HCT116 (cell line): ENCODE data around the gene SH2D2A. TPM values are rescaled to one million over a fixed set of nuclear protein-coding genes. Genes with fewer than 3 reads are reported as not detected.

Experiments
- ATAC-seq: fragments of 200-7000 bp; cut with Tn5 transposase; 2 replicates; pipeline ENCODE4 v1.9.1; 2020; ENCODE audit warnings: mild to moderate bottlenecking, moderate library complexity
- BruUV-seq: library from RNA; stranded (reverse); fragments of 400-500 nt; replicated peaks from 2 replicates; lab custom pipeline; 2021; lab: Mats Ljungman, UMichigan
- CTCF ChIA-PET: fragments of 300-600 bp; sonication (Branson Sonifier 250); formaldehyde crosslinking; loops from one replicate; lab custom pipeline; 2021; ENCODE audit warnings: antibody characterized with exemption; lab: Charles Lee
- POLR2A ChIA-PET: fragments of 300-600, 350-600 bp; sonication (Branson Sonifier 250); formaldehyde crosslinking; loops from one replicate; lab custom pipeline; 2021; ENCODE audit warnings: antibody characterized with exemption; lab: Charles Lee
- RAD21 ChIA-PET, 2 experiments: fragments of 300-600 bp; sonication (Branson Sonifier 250); formaldehyde crosslinking; loops; one replicate each; lab custom pipeline; 2023; ENCODE audit warnings: low total read pairs in 2 of 2; ENCODE audit not compliant: uncharacterized antibody in 2 of 2, unreplicated experiment in 2 of 2, low non-redundant PET in 1 of 2; lab: Charles Lee
- DNase-seq: peaks from one replicate; pipeline ENCODE4 v3.0.0-alpha.2; 2010; ENCODE audit warnings: low read depth, low spot score
- H2AFZ ChIP-seq: fragments of 200-600 bp; shearing (Covaris generic), sonication (generic); 2 replicates; pipeline ENCODE4 v1.6.1; 2017; ENCODE audit warnings: low read depth, mixed run types, mixed read lengths, antibody characterized with exemption, low read length; ENCODE audit not compliant: poor library complexity, severe bottlenecking
- H3K27ac ChIP-seq: 2 replicates; pipeline ENCODE4 v1.5.1; 2012; ENCODE audit warnings: low read depth, low read length
- H3K27me3 ChIP-seq: fragments of 200-600 bp; sonication (generic); 2 replicates; pipeline ENCODE4 v1.6.1; 2016; ENCODE audit warnings: mixed run types, low read length, mixed read lengths; ENCODE audit not compliant: insufficient read depth
- H3K36me3 ChIP-seq, 2 experiments: fragments of 200-500 bp in 1 of 2; fragments of 200-600 bp in 1 of 2; sonication (Bioruptor generic) in 1 of 2; sonication (generic) in 1 of 2; 2 replicates each; pipeline versions ENCODE4 v1.5.1 to v1.6.1; 2014 to 2016; ENCODE audit warnings: low read length in 2 of 2, inconsistent platforms in 1 of 2, mixed read lengths in 1 of 2, mixed run types in 1 of 2; ENCODE audit not compliant: insufficient read depth in 2 of 2, control insufficient read depth in 1 of 2
- H3K4me1 ChIP-seq, 2 experiments: fragments of 200-600 bp in 1 of 2; sonication (generic) in 1 of 2; 2 replicates each; pipeline versions ENCODE4 v1.5.1 to v1.6.1; 2012 to 2017; ENCODE audit warnings: low read length in 2 of 2, inconsistent platforms in 1 of 2, mild to moderate bottlenecking in 1 of 2, mixed read lengths in 1 of 2, mixed run types in 1 of 2, moderate library complexity in 1 of 2; ENCODE audit not compliant: insufficient read depth in 2 of 2, control insufficient read depth in 1 of 2
- H3K4me2 ChIP-seq: fragments of 200-600 bp; sonication (generic); 2 replicates; pipeline ENCODE4 v1.6.1; 2017; ENCODE audit warnings: mixed run types, low read length, mixed read lengths
- H3K4me3 ChIP-seq, 2 experiments: fragments of 200-600 bp in 1 of 2; sonication (generic) in 1 of 2; replicated peaks in 1 of 2; 2 replicates each; pipeline ENCODE4 v1.5.1; 2011 to 2016; ENCODE audit warnings: low read length in 2 of 2, control low read depth in 1 of 2, low read depth in 1 of 2, mild to moderate bottlenecking in 1 of 2, mixed read lengths in 1 of 2, mixed run types in 1 of 2
- H3K79me2 ChIP-seq: fragments of 200-600 bp; sonication (generic); 2 replicates; pipeline ENCODE4 v1.6.1; 2017; ENCODE audit warnings: mild to moderate bottlenecking, mixed run types, low read length, moderate library complexity, mixed read lengths; ENCODE audit not compliant: insufficient read depth
- H3K9ac ChIP-seq: fragments of 200-600 bp; sonication (generic); 2 replicates; pipeline ENCODE4 v1.6.1; 2016; ENCODE audit warnings: low read length, mixed read lengths
- H3K9me2 ChIP-seq: fragments of 200-600 bp; sonication (generic), shearing (Covaris generic); 2 replicates; pipeline ENCODE4 v1.6.1; 2017; ENCODE audit warnings: mixed run types, mild to moderate bottlenecking, moderate library complexity; ENCODE audit not compliant: insufficient read depth
- H3K9me3 ChIP-seq, 2 experiments: fragments of 200-500 bp in 1 of 2; fragments of 200-600 bp in 1 of 2; sonication (Bioruptor generic) in 1 of 2; sonication (generic) in 1 of 2; 2 replicates each; pipeline ENCODE4 v1.6.1; 2014 to 2017; ENCODE audit warnings: low read length in 2 of 2, mixed read lengths in 2 of 2, inconsistent platforms in 1 of 2, low read depth in 1 of 2, mild to moderate bottlenecking in 1 of 2, mixed run types in 1 of 2, moderate library complexity in 1 of 2; ENCODE audit not compliant: control insufficient read depth in 1 of 2, insufficient read depth in 1 of 2
- H4K20me1 ChIP-seq: fragments of 200-600 bp; sonication (generic), shearing (Covaris generic); 2 replicates; pipeline ENCODE4 v1.6.1; 2017; ENCODE audit warnings: mixed run types, mild to moderate bottlenecking, moderate library complexity; ENCODE audit not compliant: insufficient read depth
- ATF3 ChIP-seq: IDR thresholded peaks from 2 replicates; pipeline ENCODE4 v1.6.1; 2012
- CBX3 ChIP-seq: IDR thresholded peaks from 2 replicates; pipeline ENCODE4 v1.6.1; 2012; ENCODE audit warnings: low read depth
- CEBPB ChIP-seq: IDR thresholded peaks from 2 replicates; pipeline ENCODE4 v1.6.1; 2012; ENCODE audit warnings: low read depth
- EGR1 ChIP-seq: IDR thresholded peaks from 2 replicates; pipeline ENCODE4 v1.6.1; 2012; ENCODE audit warnings: low read depth
- ELF1 ChIP-seq: IDR thresholded peaks from 2 replicates; pipeline ENCODE4 v1.6.1; 2012; ENCODE audit warnings: low read depth, borderline replicate concordance
- EZH2 ChIP-seq: fragments of 200-600 bp; sonication (generic); IDR thresholded peaks from 2 replicates; pipeline ENCODE4 v1.6.1; 2017; ENCODE audit warnings: antibody characterized with exemption, mixed run types
- EZH2phosphoT487 ChIP-seq: fragments of 200-600 bp; IDR thresholded peaks from 2 replicates; pipeline ENCODE4 v1.6.1; 2018; ENCODE audit warnings: antibody characterized with exemption, borderline replicate concordance
- FOSL1 ChIP-seq: IDR thresholded peaks from 2 replicates; pipeline ENCODE4 v1.6.1; 2012; ENCODE audit warnings: low read depth
- JUND ChIP-seq: IDR thresholded peaks from 2 replicates; pipeline ENCODE4 v1.6.1; 2012
- MAX ChIP-seq: IDR thresholded peaks from 2 replicates; pipeline ENCODE4 v1.6.1; 2012
- POLR2AphosphoS5 ChIP-seq: IDR thresholded peaks from 2 replicates; pipeline ENCODE4 v1.6.1; 2011; ENCODE audit warnings: mild to moderate bottlenecking, low read depth, low read length, moderate library complexity
- RAD21 ChIP-seq: IDR thresholded peaks from 2 replicates; pipeline ENCODE4 v1.6.1; 2012; ENCODE audit warnings: low read depth, mild to moderate bottlenecking
- REST ChIP-seq: IDR thresholded peaks from 2 replicates; pipeline ENCODE4 v1.6.1; 2012; ENCODE audit warnings: low read depth
- SP1 ChIP-seq: IDR thresholded peaks from 2 replicates; pipeline ENCODE4 v1.6.1; 2012; ENCODE audit warnings: low read depth
- SRF ChIP-seq: IDR thresholded peaks from 2 replicates; pipeline ENCODE4 v1.6.1; 2012; ENCODE audit warnings: low read depth
- YY1 ChIP-seq: IDR thresholded peaks from 2 replicates; pipeline ENCODE4 v1.6.1; 2011; ENCODE audit warnings: low read length, low read depth, moderate library complexity, mild to moderate bottlenecking; ENCODE audit not compliant: insufficient replicate concordance; ENCODE audit errors: extremely low read depth
- ZBTB33 ChIP-seq: IDR thresholded peaks from 2 replicates; pipeline ENCODE4 v1.6.1; 2011; ENCODE audit warnings: mild to moderate bottlenecking, low read length, moderate library complexity; ENCODE audit not compliant: insufficient replicate concordance; ENCODE audit errors: extremely low read depth
- ZFX ChIP-seq: fragments of 450-650 bp; IDR thresholded peaks from 2 replicates; pipeline ENCODE4 v1.6.1; 2017
- ZNF274 ChIP-seq: fragments of 200-500 bp; sonication (Bioruptor generic); IDR thresholded peaks from 2 replicates; pipeline ENCODE4 v1.6.1; 2014; ENCODE audit warnings: mild to moderate bottlenecking, low read depth, low read length, inconsistent platforms
- intact Hi-C: fragments of 100-400 bp; cut with micrococcal nuclease; formaldehyde crosslinking; loops from 2 replicates; pipeline ENCODE4 v1.10.0; 2022
- total RNA-seq: library from RNA; stranded (reverse); gene quantifications from one replicate; pipeline ENCODE4 v1.2.1, GENCODE V29; 2021; ENCODE audit not compliant: unreplicated experiment

Gene SH2D2A
- total RNA-seq, 1 experiment from 2014 or later = 4.8 TPM

- Histone ChIP-seq H3K4me2 (no peak overlapping the region), H3K36me3 (no peaks in the 10 kb centered on the region), H3K9me2 (no peaks in the 10 kb centered on the region), H3K27me3 (no peaks in the 10 kb centered on the region), H3K9me3 (no peaks in the 10 kb centered on the region), H3K4me1 (no peaks in the 10 kb centered on the region; a peak in 2 of 4 replicates), H2AFZ (no peak overlapping the region), H3K4me3 (no peak overlapping the region), H4K20me1 (no peaks in the 10 kb centered on the region), H3K9ac (no peak overlapping the region), H3K27ac (no peak overlapping the region), H3K79me2 (no peaks in the 10 kb centered on the region)
- RAD21 ChIA-PET = no interaction called here
- ATAC-seq (no peak), DNase-seq (no peak)
- TF ChIP-seq EZH2 (no peak), ELF1 (no peak), EGR1 (no peak), CEBPB (no peak), REST (no peak), POLR2AphosphoS5 (no peak), ATF3 (no peak), MAX (no peak), RAD21 (no peak), SP1 (no peak), EZH2phosphoT487 (no peak), JUND (no peak), SRF (no peak), ZNF274 (no peak), ZBTB33 (no peak), ZFX (no peak), FOSL1 (no peak), YY1 (no peak), CBX3 (no peak)
- CTCF ChIA-PET = interaction anchor here (1.3 kb wide), 1 partner anchor 13 kb away, joined by 4 read pairs; no protein-coding TSS in a partner anchor
- no TSS peak for BruUV-seq
- intact Hi-C loops = no loop called here
- POLR2A ChIA-PET = no interaction called here
These were observed 35.2 kb upstream of the SH2D2A start for GRCh38 chr1:156851779-156852417.
